Right lobe of liver (tissue), 4 donors: ENCODE measurements around the gene UAP1L1.

Experiments used
- POLR2A ChIP-seq: fragments of 450-650 bp; IDR thresholded peaks from one replicate; pipeline ENCODE4 v1.6.1; 2017; ENCODE audit warnings: antibody characterized with exemption, mild to moderate bottlenecking
- TF ChIP-seq, protein P1 (sequence below), 4 donors: fragments of 200-600 bp in 3 of 4; fragments of 450-650 bp in 1 of 4; IDR thresholded peaks; one replicate each; pipeline versions ENCODE4 v1.5.1 to v1.8.0; 2016 to 2022; ENCODE audit warnings: antibody characterized with exemption in 4 of 4, mild to moderate bottlenecking in 2 of 4
- donor health status: DM: no; HTN: no; CAD: no.
- donor health status: DM: no; HTN: no; CAD: no.
- donor health status: DM: no; HTN: yes; CAD: no.

DNA sequence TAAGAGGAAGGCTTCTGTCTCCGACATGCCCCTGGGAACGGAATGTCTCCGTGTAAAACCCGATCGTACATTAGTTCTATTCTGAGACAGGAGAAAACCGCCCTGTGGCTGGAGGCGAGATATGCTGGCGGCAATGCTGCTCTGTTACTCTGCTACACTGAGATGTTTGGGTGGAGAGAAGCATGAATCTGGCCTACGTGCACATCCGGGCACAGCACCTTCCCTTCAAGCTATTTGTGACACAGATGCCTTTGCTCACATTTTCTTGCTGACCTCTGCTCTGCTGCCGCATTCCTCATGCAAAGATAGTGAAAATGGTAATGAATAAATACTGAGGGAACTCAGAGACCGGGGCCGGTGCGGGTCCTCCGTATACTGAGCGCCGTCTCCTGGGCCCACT, 39.4 kb downstream of the UAP1L1 start:
- no peak for TF ChIP-seq POLR2A
- TF ChIP-seq, protein P1, sequence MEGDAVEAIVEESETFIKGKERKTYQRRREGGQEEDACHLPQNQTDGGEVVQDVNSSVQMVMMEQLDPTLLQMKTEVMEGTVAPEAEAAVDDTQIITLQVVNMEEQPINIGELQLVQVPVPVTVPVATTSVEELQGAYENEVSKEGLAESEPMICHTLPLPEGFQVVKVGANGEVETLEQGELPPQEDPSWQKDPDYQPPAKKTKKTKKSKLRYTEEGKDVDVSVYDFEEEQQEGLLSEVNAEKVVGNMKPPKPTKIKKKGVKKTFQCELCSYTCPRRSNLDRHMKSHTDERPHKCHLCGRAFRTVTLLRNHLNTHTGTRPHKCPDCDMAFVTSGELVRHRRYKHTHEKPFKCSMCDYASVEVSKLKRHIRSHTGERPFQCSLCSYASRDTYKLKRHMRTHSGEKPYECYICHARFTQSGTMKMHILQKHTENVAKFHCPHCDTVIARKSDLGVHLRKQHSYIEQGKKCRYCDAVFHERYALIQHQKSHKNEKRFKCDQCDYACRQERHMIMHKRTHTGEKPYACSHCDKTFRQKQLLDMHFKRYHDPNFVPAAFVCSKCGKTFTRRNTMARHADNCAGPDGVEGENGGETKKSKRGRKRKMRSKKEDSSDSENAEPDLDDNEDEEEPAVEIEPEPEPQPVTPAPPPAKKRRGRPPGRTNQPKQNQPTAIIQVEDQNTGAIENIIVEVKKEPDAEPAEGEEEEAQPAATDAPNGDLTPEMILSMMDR (IDR thresholded peaks at IDR 0.05), result no peak
